Measurements from ENCODE around the gene TMEM200C. TPM values are rescaled to one million over a fixed set of nuclear protein-coding genes. Genes with fewer than 3 reads are reported as not detected.

The TMEM200C gene
- total and polyA plus RNA-seq, 2 donors (not counting 3 experiments of a cell fraction or from before 2014, with no cell fraction given), result 0.07 TPM; not detected in 1

- CTCF ChIA-PET, result no interaction called here
- TF ChIP-seq POLR2A (IDR thresholded peaks at IDR 0.05; ENCODE audit: low read depth, low read length) (no peak), MAX (IDR thresholded peaks at IDR 0.05; ENCODE audit: insufficient read depth, insufficient read length) (no peak), MYC (IDR thresholded peaks at IDR 0.05; ENCODE audit: low read depth, low read length) (no peak), FOS (IDR thresholded peaks at IDR 0.05; ENCODE audit: borderline replicate concordance, insufficient read depth, low read length) (no peak), POLR2AphosphoS5 (IDR thresholded peaks at IDR 0.05; ENCODE audit: insufficient read depth, low read depth, low read length) (no peak), EZH2 (IDR thresholded peaks at IDR 0.05; ENCODE audit: borderline replicate concordance, low read depth, low read length, severe bottlenecking) (no peak), JUN (IDR thresholded peaks at IDR 0.05; ENCODE audit: borderline replicate concordance, insufficient read depth, insufficient read length, low read depth) (no peak), GATA2 (IDR thresholded peaks at IDR 0.05; ENCODE audit: insufficient read depth, insufficient read length, low read depth, low read length) (no peak)
- TF ChIP-seq, protein P1, sequence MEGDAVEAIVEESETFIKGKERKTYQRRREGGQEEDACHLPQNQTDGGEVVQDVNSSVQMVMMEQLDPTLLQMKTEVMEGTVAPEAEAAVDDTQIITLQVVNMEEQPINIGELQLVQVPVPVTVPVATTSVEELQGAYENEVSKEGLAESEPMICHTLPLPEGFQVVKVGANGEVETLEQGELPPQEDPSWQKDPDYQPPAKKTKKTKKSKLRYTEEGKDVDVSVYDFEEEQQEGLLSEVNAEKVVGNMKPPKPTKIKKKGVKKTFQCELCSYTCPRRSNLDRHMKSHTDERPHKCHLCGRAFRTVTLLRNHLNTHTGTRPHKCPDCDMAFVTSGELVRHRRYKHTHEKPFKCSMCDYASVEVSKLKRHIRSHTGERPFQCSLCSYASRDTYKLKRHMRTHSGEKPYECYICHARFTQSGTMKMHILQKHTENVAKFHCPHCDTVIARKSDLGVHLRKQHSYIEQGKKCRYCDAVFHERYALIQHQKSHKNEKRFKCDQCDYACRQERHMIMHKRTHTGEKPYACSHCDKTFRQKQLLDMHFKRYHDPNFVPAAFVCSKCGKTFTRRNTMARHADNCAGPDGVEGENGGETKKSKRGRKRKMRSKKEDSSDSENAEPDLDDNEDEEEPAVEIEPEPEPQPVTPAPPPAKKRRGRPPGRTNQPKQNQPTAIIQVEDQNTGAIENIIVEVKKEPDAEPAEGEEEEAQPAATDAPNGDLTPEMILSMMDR (IDR thresholded peaks at IDR 0.05; ENCODE audit: extremely low read depth in 1 of 2, insufficient read depth in 1 of 2, low read depth in 1 of 2, low read length in 2 of 2), result no peak
- H3K4me2 ChIP-seq (ENCODE audit: insufficient read depth, low read length), result no peak overlapping the region
- no peaks in the 10 kb centered on the region for H3K36me3 ChIP-seq (ENCODE audit: control insufficient read depth in 2 of 2, extremely low read depth in 1 of 2, insufficient read depth in 2 of 2, low read length in 2 of 2)
- no peaks in the 10 kb centered on the region for H3K9me3 ChIP-seq (replicated peaks; ENCODE audit: control insufficient read depth, insufficient read depth, low read length)
- intact Hi-C loops (cut with micrococcal nuclease), result no loop called here
- POLR2A ChIA-PET, result no interaction called here
- peaks cover 3% of the 10 kb centered on the region for H4K20me1 ChIP-seq (replicated peaks; ENCODE audit: control insufficient read depth, extremely low read depth, insufficient read depth, low read length)
- no peak overlapping the region for H3K9ac ChIP-seq (replicated peaks; ENCODE audit: extremely low read depth, insufficient read depth, low read length)
- H3K79me2 ChIP-seq (ENCODE audit: control insufficient read depth, insufficient read depth, low read length), result no peaks in the 10 kb centered on the region
- H3K27me3 ChIP-seq (ENCODE audit: control insufficient read depth in 2 of 2, insufficient read depth in 2 of 2, low read length in 2 of 2), result peaks cover 7 to 8% of the 10 kb centered on the region in 2 experiments
- DNase-seq (ENCODE audit: low read depth, low spot score), result no peak
- no peak for FAIRE-seq
- BruUV-seq (replicated peaks), result no TSS peak
- no peaks in the 10 kb centered on the region for H3K9me1 ChIP-seq (replicated peaks; ENCODE audit: control insufficient read depth, extremely low read depth, insufficient read depth, low read length)
- no peaks in the 10 kb centered on the region for H3K4me1 ChIP-seq (ENCODE audit: control insufficient read depth, extremely low read depth, insufficient read depth, low read length)
- dilution Hi-C loops (cut with MboI; ENCODE audit: extremely low pct_ligation_motif_present, low sequenced_read_pairs), result no loop called here
- no peak overlapping the region for H3K27ac ChIP-seq (ENCODE audit: insufficient read depth, low read depth, low read length)
- no peak overlapping the region for H2AFZ ChIP-seq (ENCODE audit: low read depth, low read length)
- H3K4me3 ChIP-seq (replicated peaks in 1 of 3; ENCODE audit: insufficient read depth in 1 of 3, low read depth in 1 of 3, low read length in 3 of 3), result no peak overlapping the region
These were observed 10.0 kb downstream of the TMEM200C start for GRCh38 chr18:5885361-5885760.
